Mesenchymal stem cell (in vitro differentiated cells and primary cell): Measurements from ENCODE around the gene PLCH2.

Experiments used
- DNase-seq: peaks from one replicate; pipeline ENCODE4 v3.0.0-alpha.2; 2013
- H2AFZ ChIP-seq: one replicate; pipeline ENCODE4 v1.6.1; 2013; ENCODE audit warnings: low read depth, mild to moderate bottlenecking, control low read depth, inconsistent platforms, low read length, moderate library complexity
- H2AK5ac ChIP-seq: 2 replicates; pipeline ENCODE4 v1.6.1; 2013; ENCODE audit warnings: low read length, moderate library complexity, mild to moderate bottlenecking, inconsistent platforms; ENCODE audit not compliant: severe bottlenecking
- H2BK120ac ChIP-seq: one replicate; pipeline ENCODE4 v1.6.1; 2013; ENCODE audit warnings: low read depth, mild to moderate bottlenecking, inconsistent platforms, low read length, moderate library complexity
- H2BK12ac ChIP-seq, 2 experiments: one replicate each; pipeline ENCODE4 v1.6.1; 2013; ENCODE audit warnings: inconsistent platforms in 2 of 2, low read length in 2 of 2, mild to moderate bottlenecking in 2 of 2, moderate library complexity in 2 of 2, control low read depth in 1 of 2
- H2BK15ac ChIP-seq: one replicate; pipeline ENCODE4 v1.6.1; 2013; ENCODE audit warnings: mild to moderate bottlenecking, low read depth, inconsistent platforms; ENCODE audit not compliant: poor library complexity, severe bottlenecking
- H2BK5ac ChIP-seq: 2 replicates; pipeline ENCODE4 v1.6.1; 2013; ENCODE audit warnings: low read depth, mild to moderate bottlenecking, low read length, control low read depth, inconsistent platforms; ENCODE audit not compliant: poor library complexity, severe bottlenecking
- H3K14ac ChIP-seq, 2 experiments: one replicate each; pipeline ENCODE4 v1.6.1; 2013; ENCODE audit warnings: inconsistent platforms in 2 of 2, low read length in 2 of 2, control low read depth in 1 of 2, mild to moderate bottlenecking in 1 of 2, moderate library complexity in 1 of 2
- H3K18ac ChIP-seq, 2 experiments: one replicate each; pipeline ENCODE4 v1.6.1; 2013; ENCODE audit warnings: inconsistent platforms in 2 of 2, low read length in 2 of 2, control low read depth in 1 of 2, low read depth in 1 of 2, mild to moderate bottlenecking in 1 of 2
- H3K23ac ChIP-seq, 2 experiments: one replicate each; pipeline ENCODE4 v1.6.1; 2013; ENCODE audit warnings: inconsistent platforms in 2 of 2, low read length in 2 of 2, mild to moderate bottlenecking in 2 of 2, moderate library complexity in 2 of 2, control low read depth in 1 of 2
- H3K27ac ChIP-seq: 2 replicates; pipeline ENCODE4 v1.5.1; 2013; ENCODE audit warnings: mild to moderate bottlenecking, moderate library complexity, low read length, control low read depth, inconsistent platforms; ENCODE audit not compliant: poor library complexity, severe bottlenecking
- H3K27me3 ChIP-seq, 2 experiments: 2 replicates each; pipeline versions ENCODE4 v1.6.1 to v1.7.0; 2013; ENCODE audit warnings: low read length in 2 of 2, mild to moderate bottlenecking in 2 of 2, moderate library complexity in 2 of 2, control low read depth in 1 of 2, inconsistent platforms in 1 of 2; ENCODE audit not compliant: control insufficient read depth in 1 of 2, insufficient read depth in 1 of 2
- H3K36me3 ChIP-seq, 2 experiments: 2 replicates each; pipeline versions ENCODE4 v1.6.1 to v1.7.0; 2013; ENCODE audit warnings: low read length in 2 of 2, control low read depth in 1 of 2, inconsistent platforms in 1 of 2, low read depth in 1 of 2, mild to moderate bottlenecking in 1 of 2; ENCODE audit not compliant: insufficient read depth in 2 of 2, control insufficient read depth in 1 of 2
- H3K4ac ChIP-seq, 2 experiments: one replicate each; pipeline ENCODE4 v1.6.1; 2013; ENCODE audit warnings: inconsistent platforms in 2 of 2, low read length in 2 of 2, mild to moderate bottlenecking in 2 of 2, moderate library complexity in 2 of 2, control low read depth in 1 of 2, low read depth in 1 of 2
- H3K4me1 ChIP-seq: 2 replicates; pipeline ENCODE4 v1.6.1; 2013; ENCODE audit warnings: low read depth, low read length, control low read depth; ENCODE audit not compliant: control insufficient read depth, insufficient read depth
- H3K4me2 ChIP-seq: 2 replicates; pipeline ENCODE4 v1.6.1; 2013; ENCODE audit warnings: low read length, mild to moderate bottlenecking, inconsistent platforms; ENCODE audit not compliant: poor library complexity, severe bottlenecking
- H3K4me3 ChIP-seq, 2 experiments: 2 replicates each; pipeline versions ENCODE4 v1.5.1 to v1.7.0; 2013; ENCODE audit warnings: low read length in 2 of 2, mild to moderate bottlenecking in 2 of 2, control low read depth in 1 of 2, low read depth in 1 of 2; ENCODE audit not compliant: insufficient read depth in 1 of 2
- H3K79me1 ChIP-seq: replicated peaks from 2 replicates; pipeline ENCODE4 v1.6.1; 2013; ENCODE audit warnings: mild to moderate bottlenecking, control low read depth, low read length, inconsistent platforms; ENCODE audit not compliant: poor library complexity, severe bottlenecking
- H3K9ac ChIP-seq: 2 replicates; pipeline ENCODE4 v1.7.0; 2013; ENCODE audit warnings: mild to moderate bottlenecking, low read length, moderate library complexity
- H3K9me3 ChIP-seq: 2 replicates; pipeline ENCODE4 v1.7.0; 2013; ENCODE audit warnings: mild to moderate bottlenecking, low read length; ENCODE audit not compliant: control insufficient read depth
- H4K8ac ChIP-seq: one replicate; pipeline ENCODE4 v1.6.1; 2013; ENCODE audit warnings: inconsistent platforms, mild to moderate bottlenecking, low read length, moderate library complexity
- H4K91ac ChIP-seq: one replicate; pipeline ENCODE4 v1.6.1; 2013; ENCODE audit warnings: mild to moderate bottlenecking, low read length, inconsistent platforms
- WGBS: methylation state at CpG from one replicate; pipeline ENCODE4 v1.1.7; 2013; ENCODE audit warnings: mixed read lengths; 5-methylcytosine and 5-hydroxymethylcytosine counted together

Gene PLCH2

DNA sequence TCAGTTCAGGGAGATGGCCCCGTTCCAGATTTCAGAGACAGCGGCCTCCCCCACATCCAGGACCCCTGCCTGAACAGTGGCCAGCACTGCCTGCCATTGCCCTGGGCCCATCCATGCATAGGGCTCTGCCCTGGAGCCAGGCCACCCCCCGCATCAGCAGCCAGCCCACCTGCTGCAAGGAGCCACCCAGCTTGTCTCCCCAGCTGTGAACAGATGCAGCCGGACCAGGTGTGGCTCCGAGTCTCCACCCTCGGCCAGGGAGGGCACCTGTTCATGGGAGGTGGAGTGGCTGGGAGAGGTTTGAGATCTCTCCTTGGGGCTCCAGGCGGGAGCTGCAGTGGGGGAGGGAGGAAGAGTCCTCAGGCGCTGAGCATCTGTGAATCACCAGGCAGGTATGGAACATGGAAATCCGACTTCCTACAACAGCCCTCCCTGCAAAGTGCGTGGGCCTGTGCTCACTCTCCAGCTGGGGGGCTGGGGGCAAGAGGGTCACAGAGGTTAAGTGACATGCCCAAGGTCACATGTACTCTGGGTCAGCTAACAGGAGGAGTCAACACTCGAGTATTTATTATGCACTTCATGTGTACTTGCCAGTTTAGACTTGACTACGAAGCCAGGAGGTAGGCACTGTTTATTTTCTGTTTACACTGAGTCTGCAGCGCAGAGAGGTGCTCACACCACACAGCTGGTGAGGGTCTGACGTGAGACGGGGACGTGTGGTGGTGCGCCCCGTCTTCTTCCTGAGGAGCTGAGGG, 58.8 kb downstream of the PLCH2 start:
- 27% methylated on average over 17 of the region's 18 CpGs for WGBS
- DNase-seq: peak; percentile 70
- no peak overlapping the region for H3K9ac ChIP-seq

DNA sequence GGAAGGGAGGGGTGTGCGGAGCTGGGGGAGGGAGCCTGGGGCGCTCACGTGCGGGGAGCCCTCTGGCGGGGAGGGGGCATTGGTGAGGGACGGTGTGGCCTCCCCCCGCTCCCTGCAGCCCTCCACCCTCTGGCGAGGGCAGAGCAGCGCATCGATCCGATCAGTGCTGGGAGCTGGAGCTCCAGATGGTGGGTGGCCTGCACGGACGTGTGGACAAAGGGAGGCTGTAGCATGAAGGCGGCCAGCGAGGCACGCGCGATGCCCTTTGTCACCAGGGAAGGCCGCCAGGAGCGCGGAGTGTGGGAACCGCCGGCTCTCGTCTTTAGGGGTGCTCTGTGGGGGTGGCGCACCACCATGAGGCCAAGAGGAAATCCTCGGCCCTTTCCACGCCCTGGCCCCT, 59.4 kb downstream of the PLCH2 start:
- Histone ChIP-seq H3K4me2 (no peak overlapping the region), H3K9ac (no peak overlapping the region), H2BK15ac (no peak overlapping the region), H2BK120ac (no peak overlapping the region), H3K4me3 (no peak overlapping the region), H3K27ac (no peak overlapping the region), H3K4me1 (peaks cover 38% of the 10 kb centered on the region), H3K18ac (peak overlapping the region in 1 of 2 experiments; percentile 75), H2AFZ (no peak overlapping the region), H4K8ac (no peak overlapping the region), H3K27me3 (peaks cover 18 to 89% of the 10 kb centered on the region in 2 experiments), H2BK5ac (no peak overlapping the region), H3K79me1 (no peaks in the 10 kb centered on the region), H2BK12ac (peak overlapping the region in 1 of 2 experiments; percentile 40), H3K23ac (no peak overlapping the region), H2AK5ac (peak overlapping the region; percentile 24), H3K9me3 (no peaks in the 10 kb centered on the region), H3K14ac (peak overlapping the region in 1 of 2 experiments; percentile 61), H4K91ac (no peak overlapping the region), H3K36me3 (peaks cover 0 to 3% of the 10 kb centered on the region in 2 experiments), H3K4ac (no peak overlapping the region)
- 50% methylated on average over 24 of the region's 27 CpGs for WGBS
- DNase-seq: no peak

More for the DNA sequence above, 58.8 kb downstream of the PLCH2 start:
- Histone ChIP-seq H2BK120ac (no peak overlapping the region), H2AK5ac (peak overlapping the region; percentile 37), H3K27me3 (peaks cover 15 to 85% of the 10 kb centered on the region in 2 experiments), H4K91ac (no peak overlapping the region), H3K4me2 (no peak overlapping the region), H2AFZ (no peak overlapping the region), H3K4me3 (no peak overlapping the region), H3K36me3 (peaks cover 0 to 3% of the 10 kb centered on the region in 2 experiments), H3K9me3 (no peaks in the 10 kb centered on the region), H3K14ac (peak overlapping the region in 1 of 2 experiments; percentile 61), H2BK12ac (no peak overlapping the region), H2BK5ac (no peak overlapping the region), H3K23ac (no peak overlapping the region), H3K18ac (no peak overlapping the region), H3K4me1 (peaks cover 42% of the 10 kb centered on the region), H3K79me1 (no peaks in the 10 kb centered on the region), H2BK15ac (no peak overlapping the region), H3K4ac (no peak overlapping the region), H3K27ac (no peak overlapping the region), H4K8ac (no peak overlapping the region)

DNA sequence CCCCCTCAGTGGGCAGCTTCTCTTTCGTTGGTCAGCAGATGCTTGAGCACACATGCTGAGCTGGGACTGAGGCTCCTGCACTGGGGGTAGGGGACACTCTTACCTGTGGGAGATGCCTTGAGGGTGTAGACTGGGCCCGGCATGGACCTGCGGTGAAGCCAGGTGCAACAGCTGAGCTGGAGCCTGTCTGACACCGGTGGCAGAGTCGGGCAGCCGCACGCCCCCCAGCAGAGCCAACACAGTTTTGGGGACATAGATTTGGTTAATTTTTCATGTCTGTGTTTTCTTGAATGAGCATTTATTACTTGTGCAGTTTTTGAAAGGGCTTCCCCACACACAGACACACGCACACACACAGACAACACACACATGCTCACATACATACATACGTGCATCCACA, 59.9 kb downstream of the PLCH2 start:
- no peaks in the 10 kb centered on the region for H3K9me3 ChIP-seq
- DNase-seq: no peak
- no peak overlapping the region for H2BK15ac ChIP-seq
- H3K36me3 ChIP-seq: peaks cover 0 to 3% of the 10 kb centered on the region in 2 experiments
- H2BK120ac ChIP-seq: no peak overlapping the region
- H4K91ac ChIP-seq: no peak overlapping the region
- no peak overlapping the region for H2BK12ac ChIP-seq
- no peak overlapping the region for H3K18ac ChIP-seq
- no peaks in the 10 kb centered on the region for H3K79me1 ChIP-seq
- H3K4me1 ChIP-seq: peaks cover 38% of the 10 kb centered on the region
- no peak overlapping the region for H3K4ac ChIP-seq
- H2AFZ ChIP-seq: no peak overlapping the region
- no peak overlapping the region for H2AK5ac ChIP-seq
- H3K14ac ChIP-seq: no peak overlapping the region
- no peak overlapping the region for H4K8ac ChIP-seq
- H3K4me3 ChIP-seq: no peak overlapping the region
- H3K27ac ChIP-seq: no peak overlapping the region
- no peak overlapping the region for H3K9ac ChIP-seq
- peaks cover 13 to 85% of the 10 kb centered on the region in 2 experiments for H3K27me3 ChIP-seq
- 91% methylated on average over 6 of the region's 9 CpGs for WGBS
- H3K23ac ChIP-seq: no peak overlapping the region
- no peak overlapping the region for H3K4me2 ChIP-seq
- H2BK5ac ChIP-seq: no peak overlapping the region

DNA sequence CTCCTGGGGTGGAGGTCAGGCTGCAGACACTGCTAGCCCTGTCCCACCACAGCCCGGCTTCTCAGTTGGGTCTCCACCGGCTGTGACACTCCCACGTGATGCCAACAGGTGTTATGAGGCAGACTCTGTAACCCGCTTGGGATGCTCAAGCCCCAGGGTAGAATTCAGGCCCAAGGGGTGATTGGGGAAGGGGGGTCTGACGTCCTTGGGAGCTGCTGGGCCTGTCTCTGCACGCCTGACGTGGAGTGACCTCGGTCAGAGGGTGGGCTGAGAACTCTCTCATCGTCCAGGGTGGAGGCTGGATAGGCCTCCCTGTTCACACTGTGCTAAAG, 61.7 kb downstream of the PLCH2 start:
- Histone ChIP-seq H3K79me1 (no peaks in the 10 kb centered on the region), H3K27ac (no peak overlapping the region), H3K27me3 (peaks cover 4 to 79% of the 10 kb centered on the region in 2 experiments), H3K4me2 (no peak overlapping the region), H2BK12ac (no peak overlapping the region), H2BK15ac (peak overlapping the region; percentile 6), H2BK5ac (no peak overlapping the region), H2BK120ac (no peak overlapping the region), H3K23ac (no peak overlapping the region), H3K36me3 (no peaks in the 10 kb centered on the region), H3K18ac (no peak overlapping the region), H3K4me3 (no peak overlapping the region), H3K4ac (no peak overlapping the region), H3K9me3 (no peaks in the 10 kb centered on the region), H4K91ac (no peak overlapping the region), H3K9ac (no peak overlapping the region), H2AK5ac (no peak overlapping the region), H3K14ac (no peak overlapping the region), H4K8ac (no peak overlapping the region), H2AFZ (no peak overlapping the region), H3K4me1 (peaks cover 42% of the 10 kb centered on the region)
- 69% methylated on average over 9 of the region's 9 CpGs for WGBS
- DNase-seq: no peak
